Activated CD4-positive, alpha-beta T cell treated with anti-CD3 and anti-CD28 coated beads for 36 hours (primary cell): ENCODE measurements around the gene STOX2. TPM values are rescaled to one million over a fixed set of nuclear protein-coding genes. Genes with fewer than 3 reads are reported as not detected.

Experiments
- ATAC-seq: fragments of 200-7000 bp; cut with Tn5 transposase; one replicate; pipeline ENCODE4 v1.10.0; 2021; ENCODE audit warnings: mild to moderate bottlenecking, moderate library complexity
- CTCF ChIA-PET: fragments of 350-600 bp; sonication (Branson Sonifier 250); formaldehyde crosslinking; loops from one replicate; lab custom pipeline; 2021; ENCODE audit warnings: antibody characterized with exemption; lab: Charles Lee
- POLR2A ChIA-PET: fragments of 350-600 bp; sonication (Branson Sonifier 250); formaldehyde crosslinking; loops from one replicate; lab custom pipeline; 2021; ENCODE audit warnings: antibody characterized with exemption, inconsistent platforms; lab: Charles Lee
- DNase-seq: peaks from one replicate; pipeline ENCODE4 v3.0.0-alpha.2; 2020
- H3K27ac Mint-ChIP-seq: one replicate; pipeline ENCODE4 v1.8.0; 2021; ENCODE audit warnings: mixed read lengths
- H3K27me3 Mint-ChIP-seq: one replicate; pipeline ENCODE4 v1.8.0; 2021; ENCODE audit warnings: mixed read lengths
- H3K36me3 Mint-ChIP-seq: one replicate; pipeline ENCODE4 v1.8.0; 2021; ENCODE audit warnings: low read depth, mixed read lengths
- H3K4me1 Mint-ChIP-seq: one replicate; pipeline ENCODE4 v1.8.0; 2021; ENCODE audit warnings: mixed read lengths
- H3K4me3 Mint-ChIP-seq: one replicate; pipeline ENCODE4 v1.8.0; 2021; ENCODE audit warnings: mild to moderate bottlenecking, moderate library complexity, mixed read lengths
- H3K9me3 Mint-ChIP-seq: one replicate; pipeline ENCODE4 v1.8.0; 2021; ENCODE audit warnings: low read depth, mixed read lengths
- intact Hi-C, 2 experiments: fragments of 100-400 bp; cut with DNase I in 1 of 2; cut with micrococcal nuclease in 1 of 2; formaldehyde crosslinking; loops; one replicate each; pipeline versions ENCODE4 v1.14.2 to v1.15.1; 2022 to 2024; cut with DNase I, micrococcal nuclease
- total RNA-seq, 2 experiments: library from RNA; stranded (reverse); gene quantifications; one replicate each; pipeline ENCODE4 v1.2.3, GENCODE V29; 2021

The STOX2 gene
- total RNA-seq, 2 experiments from 2014 or later, result not detected

GRCh38 chr4:184012937-184013336 lies 107.8 kb downstream of the STOX2 start:
- ChIA-PET POLR2A (no interaction called here), CTCF (interaction anchor here (0.5 to 1.3 kb wide), 2 partner anchors 10 to 12 kb away, joined by 3 to 4 read pairs; no protein-coding TSS in a partner anchor)
- no peak overlapping the region for H3K4me3 Mint-ChIP-seq
- peaks cover 4% of the 10 kb centered on the region for H3K4me1 Mint-ChIP-seq
- no peak overlapping the region for H3K27ac Mint-ChIP-seq
- no peaks in the 10 kb centered on the region for H3K27me3 Mint-ChIP-seq
- DNase-seq (no peak), ATAC-seq (no peak)
- H3K36me3 Mint-ChIP-seq, result no peaks in the 10 kb centered on the region
- H3K9me3 Mint-ChIP-seq, result no peaks in the 10 kb centered on the region
- intact Hi-C loops, result no loop called here

- intact Hi-C loops, result no loop called here
- Mint-ChIP-seq H3K27ac (no peak overlapping the region), H3K4me1 (peaks cover 4% of the 10 kb centered on the region), H3K9me3 (no peaks in the 10 kb centered on the region), H3K36me3 (no peaks in the 10 kb centered on the region), H3K4me3 (no peak overlapping the region), H3K27me3 (no peaks in the 10 kb centered on the region)
- ChIA-PET CTCF (interaction anchor here (1.3 kb wide), 1 partner anchor 11 kb away, joined by 4 read pairs; no protein-coding TSS in a partner anchor), POLR2A (no interaction called here)
- DNase-seq, result no peak
- no peak for ATAC-seq
Measured at GRCh38 chr4:184014301-184014700, 109.2 kb downstream of the STOX2 start.

- no peaks in the 10 kb centered on the region for H3K9me3 Mint-ChIP-seq
- no peak for ATAC-seq
- H3K4me3 Mint-ChIP-seq, result no peak overlapping the region
- intact Hi-C loops, result no loop called here
- peaks cover 6% of the 10 kb centered on the region for H3K4me1 Mint-ChIP-seq
- H3K27me3 Mint-ChIP-seq, result peaks cover 2% of the 10 kb centered on the region
- H3K36me3 Mint-ChIP-seq, result no peaks in the 10 kb centered on the region
- no peak overlapping the region for H3K27ac Mint-ChIP-seq
- ChIA-PET POLR2A (no interaction called here), CTCF (interaction anchor here (2.6 kb wide), 1 partner anchor 11 kb away, joined by 10 read pairs; no protein-coding TSS in a partner anchor)
- no peak for DNase-seq
Measured at GRCh38 chr4:184016759-184017668, 111.9 kb downstream of the STOX2 start.

GRCh38 chr4:184019076-184019475 lies 114.0 kb downstream of the STOX2 start:
- intact Hi-C loops, result no loop called here
- H3K4me3 Mint-ChIP-seq, result no peak overlapping the region
- DNase-seq, result no peak
- H3K9me3 Mint-ChIP-seq, result no peaks in the 10 kb centered on the region
- ChIA-PET CTCF (no interaction called here), POLR2A (no interaction called here)
- peaks cover 5% of the 10 kb centered on the region for H3K27me3 Mint-ChIP-seq
- no peak for ATAC-seq
- H3K4me1 Mint-ChIP-seq, result peaks cover 2% of the 10 kb centered on the region
- H3K36me3 Mint-ChIP-seq, result no peaks in the 10 kb centered on the region
- no peak overlapping the region for H3K27ac Mint-ChIP-seq

GRCh38 chr4:184019667-184020623 lies 114.8 kb downstream of the STOX2 start:
- H3K36me3 Mint-ChIP-seq, result no peaks in the 10 kb centered on the region
- ATAC-seq (no peak), DNase-seq (no peak)
- no peak overlapping the region for H3K4me3 Mint-ChIP-seq
- H3K27ac Mint-ChIP-seq, result no peak overlapping the region
- ChIA-PET CTCF (interaction anchor here (0.5 to 0.7 kb wide), 2 partner anchors 150 to 986 kb away, joined by 3 read pairs; no protein-coding TSS in a partner anchor), POLR2A (no interaction called here)
- intact Hi-C loops, result no loop called here
- H3K4me1 Mint-ChIP-seq, result peaks cover 2% of the 10 kb centered on the region
- H3K27me3 Mint-ChIP-seq, result peaks cover 6% of the 10 kb centered on the region
- no peaks in the 10 kb centered on the region for H3K9me3 Mint-ChIP-seq

GRCh38 chr4:184021389-184021788 lies 116.3 kb downstream of the STOX2 start:
- Mint-ChIP-seq H3K27ac (no peak overlapping the region), H3K36me3 (no peaks in the 10 kb centered on the region), H3K4me1 (peaks cover 2% of the 10 kb centered on the region), H3K27me3 (peaks cover 6% of the 10 kb centered on the region), H3K4me3 (no peak overlapping the region), H3K9me3 (no peaks in the 10 kb centered on the region)
- ATAC-seq, result no peak
- intact Hi-C loops, result no loop called here
- POLR2A ChIA-PET, result no interaction called here
- CTCF ChIA-PET, result no interaction called here
- no peak for DNase-seq

- Mint-ChIP-seq H3K27me3 (peaks cover 6% of the 10 kb centered on the region), H3K4me3 (no peak overlapping the region), H3K36me3 (no peaks in the 10 kb centered on the region), H3K27ac (no peak overlapping the region), H3K9me3 (no peaks in the 10 kb centered on the region), H3K4me1 (peaks cover 9% of the 10 kb centered on the region)
- DNase-seq (no peak), ATAC-seq (no peak)
- POLR2A ChIA-PET, result no interaction called here
- intact Hi-C loops, result no loop called here
- CTCF ChIA-PET, result no interaction called here
Measured at GRCh38 chr4:184022679-184023383, 117.7 kb downstream of the STOX2 start.

GRCh38 chr4:184024637-184025036 lies 119.5 kb downstream of the STOX2 start:
- intact Hi-C loops, result no loop called here
- no peak overlapping the region for H3K27ac Mint-ChIP-seq

GRCh38 chr4:184028561-184029374 lies 123.7 kb downstream of the STOX2 start:
- Mint-ChIP-seq H3K27ac (peak overlapping the region; percentile 48), H3K4me1 (peaks cover 23% of the 10 kb centered on the region), H3K36me3 (no peaks in the 10 kb centered on the region), H3K27me3 (peaks cover 14% of the 10 kb centered on the region), H3K4me3 (peak overlapping the region; percentile 70), H3K9me3 (no peaks in the 10 kb centered on the region)
- DNase-seq (peak; percentile 46), ATAC-seq (peak; percentile 72)
- ChIA-PET POLR2A (no interaction called here), CTCF (interaction anchor here (0.6 to 2.1 kb wide), 4 partner anchors 9 to 41 kb away, joined by 4 to 10 read pairs (median 8); no protein-coding TSS in a partner anchor)
- intact Hi-C loops, result no loop called here

More at GRCh38 chr4:184024637-184025036, 119.5 kb downstream of the STOX2 start:
- Mint-ChIP-seq H3K4me3 (no peak overlapping the region), H3K27me3 (peaks cover 8% of the 10 kb centered on the region), H3K4me1 (peaks cover 25% of the 10 kb centered on the region), H3K36me3 (no peaks in the 10 kb centered on the region), H3K9me3 (no peaks in the 10 kb centered on the region)
- ATAC-seq (no peak), DNase-seq (no peak)
- POLR2A ChIA-PET, result no interaction called here
- CTCF ChIA-PET, result no interaction called here

- peaks cover 10% of the 10 kb centered on the region for H3K27me3 Mint-ChIP-seq
Measured at GRCh38 chr4:184030036-184030435, 124.9 kb downstream of the STOX2 start.

More at GRCh38 chr4:184030036-184030435, 124.9 kb downstream of the STOX2 start:
- Mint-ChIP-seq H3K9me3 (no peaks in the 10 kb centered on the region), H3K27ac (no peak overlapping the region), H3K36me3 (no peaks in the 10 kb centered on the region), H3K4me3 (no peak overlapping the region), H3K4me1 (peaks cover 23% of the 10 kb centered on the region)
- ATAC-seq, result no peak
- ChIA-PET POLR2A (no interaction called here), CTCF (interaction anchor here (0.6 to 0.7 kb wide), 2 partner anchors 133 to 243 kb away, joined by 3 read pairs; no protein-coding TSS in a partner anchor)
- intact Hi-C loops, result no loop called here
- no peak for DNase-seq
